ENCODE data around the gene EDDM13.
A peak's percentile ranks its signal among the peaks of the same experiment; 100 is the strongest.

EDDM13 gene

GRCh38 chr19:56341948-56342347 lies 69.4 kb downstream of the EDDM13 start:
- POLR2A ChIA-PET, result no interaction called here

GRCh38 chr19:56347163-56347778 lies 74.7 kb downstream of the EDDM13 start:
- H3K4me3 ChIP-seq (ENCODE audit: low read depth, low read length), result no peak overlapping the region
- POLR2A ChIA-PET, result no interaction called here
- CTCF ChIA-PET, result interaction anchor here (0.8 to 4.2 kb wide), 7 partner anchors 13 to 281 kb away, joined by 3 to 23 read pairs (median 4); no protein-coding TSS in a partner anchor
- no peak for DNase-seq (ENCODE audit: low read depth, low spot score)
- no peak for TF ChIP-seq CTCF (IDR thresholded peaks at IDR 0.05; ENCODE audit: insufficient read depth, low read length, missing control alignments)

More at GRCh38 chr19:56341948-56342347, 69.4 kb downstream of the EDDM13 start:
- no peak for TF ChIP-seq CTCF (IDR thresholded peaks at IDR 0.05; ENCODE audit: insufficient read depth, low read length, missing control alignments)
- CTCF ChIA-PET, result interaction anchor here (1.9 to 5.0 kb wide), 3 partner anchors 9 to 89 kb away, joined by 5 to 20 read pairs (median 16); no protein-coding TSS in a partner anchor
- no peak overlapping the region for H3K4me3 ChIP-seq (ENCODE audit: low read depth, low read length)
- no peak for DNase-seq (ENCODE audit: low read depth, low spot score)

- ChIA-PET CTCF (interaction anchor here (0.8 to 4.2 kb wide), 19 partner anchors 10 to 752 kb away, joined by 3 to 23 read pairs (median 4); no protein-coding TSS in a partner anchor), POLR2A (no interaction called here)
- TF ChIP-seq CTCF (IDR thresholded peaks at IDR 0.05; ENCODE audit: insufficient read depth, low read length, missing control alignments), result peak; percentile 1
- H3K4me3 ChIP-seq (ENCODE audit: low read depth, low read length), result no peak overlapping the region
- DNase-seq (ENCODE audit: low read depth, low spot score), result no peak
Observed at GRCh38 chr19:56348289-56348877, 75.8 kb downstream of the EDDM13 start.

GRCh38 chr19:56350416-56351045 lies 78.0 kb downstream of the EDDM13 start:
- DNase-seq (ENCODE audit: low read depth, low spot score), result no peak

GRCh38 chr19:56351208-56351607 lies 78.7 kb downstream of the EDDM13 start:
- TF ChIP-seq CTCF (IDR thresholded peaks at IDR 0.05; ENCODE audit: insufficient read depth, low read length, missing control alignments), result no peak
- no peak for DNase-seq (ENCODE audit: low read depth, low spot score)
- ChIA-PET CTCF (interaction anchor here (1.0 to 4.2 kb wide), 6 partner anchors 9 to 285 kb away, joined by 3 to 23 read pairs (median 7); no protein-coding TSS in a partner anchor), POLR2A (no interaction called here)
- no peak overlapping the region for H3K4me3 ChIP-seq (ENCODE audit: low read depth, low read length)

More at GRCh38 chr19:56350416-56351045, 78.0 kb downstream of the EDDM13 start:
- TF ChIP-seq CTCF (IDR thresholded peaks at IDR 0.05; ENCODE audit: insufficient read depth, low read length, missing control alignments), result peak; percentile 79
- POLR2A ChIA-PET, result no interaction called here
- no peak overlapping the region for H3K4me3 ChIP-seq (ENCODE audit: low read depth, low read length)
- CTCF ChIA-PET, result interaction anchor here (1.0 to 4.2 kb wide), 6 partner anchors 10 to 285 kb away, joined by 3 to 23 read pairs (median 7); no protein-coding TSS in a partner anchor

GRCh38 chr19:56355517-56355916 lies 83.0 kb downstream of the EDDM13 start:
- CTCF ChIA-PET, result no interaction called here
- no peak for TF ChIP-seq CTCF (IDR thresholded peaks at IDR 0.05; ENCODE audit: insufficient read depth, low read length, missing control alignments)
- H3K4me3 ChIP-seq (ENCODE audit: low read depth, low read length), result no peak overlapping the region
- no peak for DNase-seq (ENCODE audit: low read depth, low spot score)
- POLR2A ChIA-PET, result no interaction called here

All from AG04449 (cell line).